DOHH2 (cell line): ENCODE measurements around the gene FBN2.

Experiments used
- H3F3A ChIP-seq: fragments of 200-600 bp; sonication (generic), shearing (Covaris generic); 2 replicates; pipeline ENCODE4 v1.6.0; 2016; ENCODE audit warnings: antibody characterized with exemption, mild to moderate bottlenecking; ENCODE audit not compliant: control insufficient read depth, insufficient read depth
- H3K27ac ChIP-seq: fragments of 200-600 bp; sonication (generic); 2 replicates; pipeline ENCODE4 v1.5.1; 2014; ENCODE audit warnings: low read depth, mild to moderate bottlenecking, low read length, moderate library complexity
- H3K27me3 ChIP-seq: fragments of 200-600 bp; sonication (generic); 2 replicates; pipeline ENCODE4 v1.6.1; 2014; ENCODE audit warnings: mild to moderate bottlenecking, low read length, mixed read lengths; ENCODE audit not compliant: control insufficient read depth
- H3K36me3 ChIP-seq: fragments of 200-600 bp; sonication (generic); 2 replicates; pipeline ENCODE4 v1.6.1; 2014; ENCODE audit warnings: mild to moderate bottlenecking, low read length, moderate library complexity, mixed read lengths; ENCODE audit not compliant: control insufficient read depth
- H3K4me1 ChIP-seq: fragments of 200-600 bp; sonication (generic); 2 replicates; pipeline ENCODE4 v1.6.1; 2014; ENCODE audit warnings: mild to moderate bottlenecking, low read length, mixed read lengths; ENCODE audit not compliant: control insufficient read depth
- H3K4me2 ChIP-seq: fragments of 200-600 bp; sonication (generic); 2 replicates; pipeline ENCODE4 v1.6.0; 2014; ENCODE audit warnings: mild to moderate bottlenecking, low read length, moderate library complexity
- H3K4me3 ChIP-seq: fragments of 200-600 bp; sonication (generic); 2 replicates; pipeline ENCODE4 v1.5.1; 2014; ENCODE audit warnings: mild to moderate bottlenecking, low read length, mixed read lengths
- H3K79me2 ChIP-seq: fragments of 200-600 bp; sonication (generic); 2 replicates; pipeline ENCODE4 v1.6.1; 2014; ENCODE audit warnings: mild to moderate bottlenecking, low read length, mixed read lengths; ENCODE audit not compliant: control insufficient read depth
- H3K9me2 ChIP-seq: fragments of 200-600 bp; sonication (generic); replicated peaks from 2 replicates; pipeline ENCODE4 v1.6.1; 2014; ENCODE audit warnings: mild to moderate bottlenecking, low read length, mixed read lengths; ENCODE audit not compliant: control insufficient read depth
- H3K9me3 ChIP-seq: fragments of 200-600 bp; sonication (generic); 2 replicates; pipeline ENCODE4 v1.6.1; 2014; ENCODE audit warnings: antibody characterized with exemption, low read length, mixed read lengths; ENCODE audit not compliant: control insufficient read depth, insufficient read depth
- H4K20me1 ChIP-seq: fragments of 200-600 bp; sonication (generic); 2 replicates; pipeline ENCODE4 v1.6.0; 2014; ENCODE audit warnings: low read depth, mild to moderate bottlenecking, antibody characterized with exemption, low read length, moderate library complexity; ENCODE audit not compliant: control insufficient read depth, insufficient read depth
- CTCF ChIP-seq: fragments of 200-600 bp; sonication (generic); IDR thresholded peaks from one replicate; pipeline ENCODE4 v1.5.1; 2014; ENCODE audit warnings: antibody characterized with exemption, mild to moderate bottlenecking, low read depth, low read length; ENCODE audit not compliant: poor library complexity, severe bottlenecking
- EZH2phosphoT487 ChIP-seq: fragments of 200-600 bp; sonication (generic); IDR thresholded peaks from 2 replicates; pipeline ENCODE4 v1.6.1; 2017; ENCODE audit warnings: borderline replicate concordance, mild to moderate bottlenecking, antibody characterized with exemption, low read length, moderate library complexity, mixed read lengths

FBN2 gene

DNA sequence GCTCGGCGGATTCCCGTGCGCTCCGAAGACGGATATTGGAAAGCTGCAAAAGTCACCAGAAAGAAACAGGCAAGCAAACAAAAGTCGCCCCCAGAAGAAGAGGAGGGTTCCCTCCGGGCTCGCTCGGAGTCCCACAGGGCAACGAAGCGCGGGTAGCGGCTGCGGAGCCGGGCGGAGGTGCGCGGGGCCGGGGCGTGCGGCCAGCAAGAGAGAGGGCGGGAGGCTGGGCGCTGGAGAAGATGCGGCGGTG, at the start of gene FBN2:
Gene FBN2, minus strand, starts transcription at position 246 of the 250 bp plus-strand sequence. CDS start 642 bp downstream, outside the sequence.
- Histone ChIP-seq H3K36me3 (no peaks in the 10 kb centered on the region), H4K20me1 (no peaks in the 10 kb centered on the region), H3K4me1 (no peaks in the 10 kb centered on the region), H3K9me2 (no peaks in the 10 kb centered on the region), H3K79me2 (no peaks in the 10 kb centered on the region), H3K4me3 (no peak within 1 kb of the TSS), H3K27ac (no peak within 1 kb of the TSS), H3K4me2 (no peak within 1 kb of the TSS), H3F3A (no peaks in the 10 kb centered on the region), H3K9me3 (peaks cover 10% of the 10 kb centered on the region; the same call in 1 of the 2 replicates), H3K27me3 (no peaks in the 10 kb centered on the region)
- TF ChIP-seq EZH2phosphoT487 (no peak), CTCF (no peak)

DNA sequence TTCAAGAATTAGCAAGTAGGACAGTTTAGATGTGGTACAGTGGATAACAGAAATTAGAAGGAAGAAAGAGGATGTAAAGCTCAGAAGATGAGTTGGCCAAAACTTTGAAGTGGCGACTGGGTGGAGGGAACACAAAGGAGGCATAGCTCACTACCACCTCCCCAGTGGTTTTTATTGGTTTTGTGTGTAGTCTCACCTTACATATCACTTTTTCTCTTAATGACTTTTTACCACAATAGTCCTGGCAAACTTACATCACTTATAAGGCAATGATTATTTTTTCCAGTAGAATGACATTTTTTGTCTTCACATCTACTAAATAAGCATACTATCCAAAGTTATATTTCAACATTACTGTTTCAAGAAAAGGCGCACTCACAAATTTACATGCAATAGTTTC, 49.2 kb upstream of the FBN2 start:
- Histone ChIP-seq H3K27ac (no peak overlapping the region), H3F3A (no peaks in the 10 kb centered on the region), H3K4me1 (no peaks in the 10 kb centered on the region), H3K4me2 (no peak overlapping the region), H3K36me3 (no peaks in the 10 kb centered on the region), H3K27me3 (no peaks in the 10 kb centered on the region), H3K9me3 (peaks cover 3% of the 10 kb centered on the region; the same call in 1 of the 2 replicates), H3K4me3 (no peak overlapping the region), H3K9me2 (no peaks in the 10 kb centered on the region), H3K79me2 (no peaks in the 10 kb centered on the region), H4K20me1 (no peaks in the 10 kb centered on the region)
- TF ChIP-seq EZH2phosphoT487 (no peak), CTCF (no peak)

DNA sequence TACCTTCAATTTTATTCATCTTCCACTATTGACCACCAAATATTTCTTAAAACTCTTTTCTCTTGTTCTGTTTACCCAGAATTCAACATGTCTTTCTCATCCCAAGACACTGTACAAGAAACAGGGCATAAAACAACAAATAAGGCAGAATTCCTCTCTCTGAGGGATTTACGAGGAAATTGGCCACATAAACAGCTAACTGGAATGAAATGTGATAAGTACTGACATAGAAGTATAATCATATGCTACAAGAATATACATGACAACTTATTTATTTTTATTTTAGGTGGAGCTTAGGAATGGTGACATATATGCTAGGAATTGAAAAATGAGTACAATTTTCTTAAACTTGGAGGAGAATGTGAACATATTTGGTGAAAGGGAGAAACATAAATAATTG, 48.8 kb upstream of the FBN2 start:
- no peak overlapping the region for H3K27ac ChIP-seq
- TF ChIP-seq CTCF: no peak
- TF ChIP-seq EZH2phosphoT487: no peak

DNA sequence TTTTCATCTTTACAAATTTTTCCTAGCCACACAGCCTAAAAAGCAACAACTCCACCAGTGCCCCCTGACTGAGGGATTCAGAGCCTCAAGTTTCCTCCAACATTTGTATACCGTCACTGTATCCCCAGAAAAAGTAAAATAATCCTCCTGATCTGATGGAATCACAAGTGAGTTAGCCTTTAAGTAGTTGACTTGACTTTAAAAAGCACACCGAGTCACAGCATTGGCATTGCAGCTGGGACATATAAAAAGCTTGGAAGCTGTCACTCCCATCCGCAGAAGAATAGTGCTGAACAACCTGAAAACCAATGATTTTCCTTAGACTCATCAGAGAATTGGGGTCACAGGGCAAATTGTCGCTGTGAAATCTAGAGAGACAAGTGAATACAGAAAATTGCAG, 41.6 kb upstream of the FBN2 start:
- Histone ChIP-seq H3K9me3 (peaks cover 3% of the 10 kb centered on the region; the same call in 1 of the 2 replicates), H3K79me2 (no peaks in the 10 kb centered on the region), H3K27ac (no peak overlapping the region), H4K20me1 (no peaks in the 10 kb centered on the region), H3K4me2 (no peak overlapping the region), H3K4me3 (no peak overlapping the region), H3K27me3 (no peaks in the 10 kb centered on the region), H3K9me2 (no peaks in the 10 kb centered on the region), H3K4me1 (no peaks in the 10 kb centered on the region), H3K36me3 (no peaks in the 10 kb centered on the region), H3F3A (no peaks in the 10 kb centered on the region)
- TF ChIP-seq CTCF (no peak), EZH2phosphoT487 (no peak)

More for the DNA sequence above, 48.8 kb upstream of the FBN2 start:
- Histone ChIP-seq H3K9me2 (no peaks in the 10 kb centered on the region), H3K36me3 (no peaks in the 10 kb centered on the region), H4K20me1 (no peaks in the 10 kb centered on the region), H3F3A (no peaks in the 10 kb centered on the region), H3K4me3 (no peak overlapping the region), H3K27me3 (no peaks in the 10 kb centered on the region), H3K4me1 (no peaks in the 10 kb centered on the region), H3K79me2 (no peaks in the 10 kb centered on the region), H3K4me2 (no peak overlapping the region), H3K9me3 (peaks cover 3% of the 10 kb centered on the region; the same call in 1 of the 2 replicates)
